Osteoblast (primary cell): ENCODE results near the gene AARS2. TPM values are rescaled to one million over a fixed set of nuclear protein-coding genes. Genes with fewer than 3 reads are reported as not detected.
A peak's percentile ranks its signal among the peaks of the same experiment; 100 is the strongest.

ENCODE experiments used
- DNase-seq: peaks from one replicate; pipeline ENCODE4 v3.0.0; 2011; ENCODE audit warnings: low spot score, mixed read lengths; ENCODE audit not compliant: insufficient read length; ENCODE audit errors: missing footprints
- H2AFZ ChIP-seq: 2 replicates; pipeline ENCODE4 v1.6.0; 2011; ENCODE audit warnings: mild to moderate bottlenecking, low read length
- H3K27ac ChIP-seq: 2 replicates; pipeline ENCODE4 v1.5.1; 2011; ENCODE audit warnings: mild to moderate bottlenecking, low read depth, low read length, moderate library complexity
- H3K27me3 ChIP-seq: 2 replicates; pipeline ENCODE4 v1.6.0; 2012; ENCODE audit warnings: mild to moderate bottlenecking, control low read depth, inconsistent platforms, low read length, moderate library complexity; ENCODE audit not compliant: insufficient read depth
- H3K36me3 ChIP-seq: 2 replicates; pipeline ENCODE4 v1.5.1; 2011; ENCODE audit warnings: mild to moderate bottlenecking, low read length, control low read depth, moderate library complexity; ENCODE audit not compliant: insufficient read depth
- H3K4me1 ChIP-seq: 2 replicates; pipeline ENCODE4 v1.5.1; 2011; ENCODE audit warnings: mild to moderate bottlenecking, low read length, control low read depth, moderate library complexity; ENCODE audit not compliant: insufficient read depth
- H3K4me2 ChIP-seq: 2 replicates; pipeline ENCODE4 v1.6.0; 2011; ENCODE audit warnings: mild to moderate bottlenecking, low read length; ENCODE audit not compliant: insufficient read depth
- H3K4me3 ChIP-seq: fragments of 200-600 bp; sonication (generic); 3 replicates; pipeline ENCODE4 v1.5.1; 2012; ENCODE audit warnings: mild to moderate bottlenecking, low read length, inconsistent platforms; ENCODE audit not compliant: insufficient read depth
- H3K79me2 ChIP-seq: 2 replicates; pipeline ENCODE4 v1.6.0; 2012; ENCODE audit warnings: mild to moderate bottlenecking, low read length, control low read depth, inconsistent platforms; ENCODE audit not compliant: insufficient read depth
- H3K9me3 ChIP-seq: 2 replicates; pipeline ENCODE4 v1.5.1; 2011; ENCODE audit warnings: low read depth, low read length, control low read depth
- H4K20me1 ChIP-seq: 2 replicates; pipeline ENCODE4 v1.6.0; 2012; ENCODE audit warnings: mild to moderate bottlenecking, low read length, control low read depth; ENCODE audit not compliant: insufficient read depth
- CTCF ChIP-seq: IDR thresholded peaks from 2 replicates; pipeline ENCODE4 v1.5.1; 2011; ENCODE audit warnings: mild to moderate bottlenecking, low read depth, low read length, moderate library complexity; ENCODE audit errors: extremely low read depth
- total RNA-seq: library from RNA; depleted of rRNA; stranded (reverse); fragments of >200 nt; gene quantifications from 2 replicates; pipeline ENCODE4 v1.2.3, GENCODE V29; 2012

AARS2 gene
- total RNA-seq, 1 donor, result 6.2 TPM

- H2AFZ ChIP-seq, result no peak overlapping the region
- no peaks in the 10 kb centered on the region for H3K36me3 ChIP-seq
- H3K27me3 ChIP-seq, result peaks cover 38% of the 10 kb centered on the region
- H4K20me1 ChIP-seq, result no peaks in the 10 kb centered on the region
- no peaks in the 10 kb centered on the region for H3K79me2 ChIP-seq
- H3K4me3 ChIP-seq, result no peak overlapping the region
- H3K4me2 ChIP-seq, result no peak overlapping the region
- H3K4me1 ChIP-seq, result no peaks in the 10 kb centered on the region
- TF ChIP-seq CTCF, result no peak
- peak; percentile 85 for DNase-seq
- H3K27ac ChIP-seq, result no peak overlapping the region
- H3K9me3 ChIP-seq, result no peaks in the 10 kb centered on the region
Measured at GRCh38 chr6:44285552-44286284, 27.4 kb downstream of the AARS2 start.

- no peaks in the 10 kb centered on the region for H3K9me3 ChIP-seq
Measured at GRCh38 chr6:44284867-44285266, 28.3 kb downstream of the AARS2 start.

GRCh38 chr6:44284121-44284520 is 29.0 kb downstream of the AARS2 start:
- Histone ChIP-seq H4K20me1 (no peaks in the 10 kb centered on the region), H3K79me2 (no peaks in the 10 kb centered on the region), H3K4me3 (no peak overlapping the region), H3K36me3 (no peaks in the 10 kb centered on the region), H2AFZ (no peak overlapping the region), H3K27ac (no peak overlapping the region), H3K4me1 (no peaks in the 10 kb centered on the region), H3K27me3 (peaks cover 23% of the 10 kb centered on the region), H3K9me3 (no peaks in the 10 kb centered on the region), H3K4me2 (no peak overlapping the region)
- TF ChIP-seq CTCF, result no peak
- no peak for DNase-seq

More at GRCh38 chr6:44284867-44285266, 28.3 kb downstream of the AARS2 start:
- H3K27me3 ChIP-seq, result peaks cover 29% of the 10 kb centered on the region
- DNase-seq, result peak; percentile 74
- H3K27ac ChIP-seq, result no peak overlapping the region
- no peak overlapping the region for H3K4me2 ChIP-seq
- no peaks in the 10 kb centered on the region for H3K4me1 ChIP-seq
- TF ChIP-seq CTCF, result no peak
- H4K20me1 ChIP-seq, result no peaks in the 10 kb centered on the region
- H2AFZ ChIP-seq, result no peak overlapping the region
- no peak overlapping the region for H3K4me3 ChIP-seq
- H3K36me3 ChIP-seq, result no peaks in the 10 kb centered on the region
- H3K79me2 ChIP-seq, result no peaks in the 10 kb centered on the region

- no peaks in the 10 kb centered on the region for H3K36me3 ChIP-seq
- no peaks in the 10 kb centered on the region for H3K9me3 ChIP-seq
- no peaks in the 10 kb centered on the region for H3K4me1 ChIP-seq
- no peak overlapping the region for H3K4me2 ChIP-seq
- peaks cover 28% of the 10 kb centered on the region for H3K27me3 ChIP-seq
- no peaks in the 10 kb centered on the region for H4K20me1 ChIP-seq
- H2AFZ ChIP-seq, result no peak overlapping the region
- no peak for DNase-seq
- H3K79me2 ChIP-seq, result no peaks in the 10 kb centered on the region
- no peak overlapping the region for H3K27ac ChIP-seq
- no peak overlapping the region for H3K4me3 ChIP-seq
- no peak for TF ChIP-seq CTCF
Measured at GRCh38 chr6:44278774-44279697, 34.1 kb downstream of the AARS2 start.
